ENCODE data around the gene TMIGD2. TPM values are rescaled to one million over a fixed set of nuclear protein-coding genes. Genes with fewer than 3 reads are reported as not detected.
"Not testable (repeated sequence)": the region's sequence is repeated elsewhere in the genome, so short reads cannot be mapped to it uniquely, and the experiment has no call there.

The TMIGD2 gene
- total and polyA plus RNA-seq, 2 donors from 2014 or later = 0.47 TPM; not detected in 1

DNA sequence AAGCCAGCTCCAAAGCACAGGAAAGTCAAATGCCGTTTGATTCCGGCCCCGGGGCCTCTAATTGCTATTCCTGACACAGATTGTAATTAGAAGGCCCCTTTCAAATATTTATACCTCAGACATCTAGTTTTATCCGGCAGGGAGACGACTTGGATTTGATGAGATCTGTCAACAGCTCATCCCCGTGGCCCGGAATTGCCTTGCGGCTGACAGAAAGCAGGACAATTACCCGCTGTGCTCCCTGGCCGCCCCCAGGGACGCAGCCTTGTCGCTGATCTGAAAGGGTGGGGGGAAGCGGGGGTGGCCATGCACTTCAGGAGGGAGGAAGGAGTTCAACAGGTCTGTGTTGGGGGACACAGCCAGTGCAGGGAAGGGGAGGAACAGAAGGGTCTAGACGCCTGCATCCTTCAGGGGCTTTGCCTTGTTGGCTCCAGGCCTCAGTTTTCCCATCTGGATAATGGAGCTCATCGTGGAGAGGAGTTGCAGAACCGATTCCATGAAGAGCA, 24.9 kb downstream of the TMIGD2 start:
- TF ChIP-seq, protein P1, sequence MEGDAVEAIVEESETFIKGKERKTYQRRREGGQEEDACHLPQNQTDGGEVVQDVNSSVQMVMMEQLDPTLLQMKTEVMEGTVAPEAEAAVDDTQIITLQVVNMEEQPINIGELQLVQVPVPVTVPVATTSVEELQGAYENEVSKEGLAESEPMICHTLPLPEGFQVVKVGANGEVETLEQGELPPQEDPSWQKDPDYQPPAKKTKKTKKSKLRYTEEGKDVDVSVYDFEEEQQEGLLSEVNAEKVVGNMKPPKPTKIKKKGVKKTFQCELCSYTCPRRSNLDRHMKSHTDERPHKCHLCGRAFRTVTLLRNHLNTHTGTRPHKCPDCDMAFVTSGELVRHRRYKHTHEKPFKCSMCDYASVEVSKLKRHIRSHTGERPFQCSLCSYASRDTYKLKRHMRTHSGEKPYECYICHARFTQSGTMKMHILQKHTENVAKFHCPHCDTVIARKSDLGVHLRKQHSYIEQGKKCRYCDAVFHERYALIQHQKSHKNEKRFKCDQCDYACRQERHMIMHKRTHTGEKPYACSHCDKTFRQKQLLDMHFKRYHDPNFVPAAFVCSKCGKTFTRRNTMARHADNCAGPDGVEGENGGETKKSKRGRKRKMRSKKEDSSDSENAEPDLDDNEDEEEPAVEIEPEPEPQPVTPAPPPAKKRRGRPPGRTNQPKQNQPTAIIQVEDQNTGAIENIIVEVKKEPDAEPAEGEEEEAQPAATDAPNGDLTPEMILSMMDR (IDR thresholded peaks at IDR 0.05; ENCODE audit: borderline replicate concordance, extremely low read depth, insufficient read depth) = no peak
- H3K9me3 ChIP-seq (ENCODE audit: control insufficient read depth in 2 of 3, insufficient read depth in 1 of 3, low read length in 3 of 3) = no peaks in the 10 kb centered on the region
- no peak overlapping the region for H3K4me3 ChIP-seq (ENCODE audit: low read length in 3 of 3)
- no peak for FAIRE-seq
- H3K27me3 ChIP-seq (ENCODE audit: control insufficient read depth, insufficient read depth, low read length) = no peaks in the 10 kb centered on the region
- no peak overlapping the region for H3K9ac ChIP-seq (ENCODE audit: low read length in 3 of 3)
- peak in 1 of 5 donors; percentile 59 for DNase-seq
- no peaks in the 10 kb centered on the region for H3K36me3 ChIP-seq (ENCODE audit: control insufficient read depth in 2 of 3, insufficient read depth in 3 of 3, low read length in 3 of 3)
- intact Hi-C loops (cut with DNase I) = no loop called here
- H3K4me1 ChIP-seq (ENCODE audit: control insufficient read depth in 2 of 3, insufficient read depth in 2 of 3, low read depth in 1 of 3, low read length in 3 of 3) = no peaks in the 10 kb centered on the region
- H3K27ac ChIP-seq (ENCODE audit: low read depth in 2 of 2, low read length in 2 of 2) = no peak overlapping the region

DNA sequence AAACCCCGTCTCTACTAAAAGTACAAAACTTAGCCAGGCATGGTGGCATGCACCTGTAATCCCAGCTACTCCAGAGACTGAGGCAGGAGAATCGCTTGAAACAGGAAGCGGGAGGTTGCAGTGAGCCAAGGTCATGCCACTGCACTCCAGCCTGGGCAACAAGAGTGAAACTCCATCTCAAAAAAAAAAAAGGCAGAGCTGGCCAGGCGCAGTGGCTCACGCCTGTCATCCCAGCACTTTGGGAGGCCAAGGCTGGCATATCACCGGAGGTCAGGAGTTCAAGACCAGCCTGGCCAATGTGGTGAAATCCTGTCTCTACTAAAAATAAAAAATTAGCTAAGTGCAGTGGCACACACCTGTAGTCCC, 27.9 kb downstream of the TMIGD2 start:
- H3K27ac ChIP-seq (ENCODE audit: low read depth in 2 of 2, low read length in 2 of 2); FAIRE-seq; H3K4me3 ChIP-seq (ENCODE audit: low read length in 3 of 3); H3K27me3 ChIP-seq (ENCODE audit: control insufficient read depth, insufficient read depth, low read length); H3K4me1 ChIP-seq (ENCODE audit: control insufficient read depth in 2 of 3, insufficient read depth in 2 of 3, low read depth in 1 of 3, low read length in 3 of 3); DNase-seq; H3K9me3 ChIP-seq (ENCODE audit: control insufficient read depth in 2 of 3, insufficient read depth in 1 of 3, low read length in 3 of 3); H3K9ac ChIP-seq (ENCODE audit: low read length in 3 of 3); H3K36me3 ChIP-seq (ENCODE audit: control insufficient read depth in 2 of 3, insufficient read depth in 3 of 3, low read length in 3 of 3); intact Hi-C loops (cut with DNase I): not testable (repeated sequence)

DNA sequence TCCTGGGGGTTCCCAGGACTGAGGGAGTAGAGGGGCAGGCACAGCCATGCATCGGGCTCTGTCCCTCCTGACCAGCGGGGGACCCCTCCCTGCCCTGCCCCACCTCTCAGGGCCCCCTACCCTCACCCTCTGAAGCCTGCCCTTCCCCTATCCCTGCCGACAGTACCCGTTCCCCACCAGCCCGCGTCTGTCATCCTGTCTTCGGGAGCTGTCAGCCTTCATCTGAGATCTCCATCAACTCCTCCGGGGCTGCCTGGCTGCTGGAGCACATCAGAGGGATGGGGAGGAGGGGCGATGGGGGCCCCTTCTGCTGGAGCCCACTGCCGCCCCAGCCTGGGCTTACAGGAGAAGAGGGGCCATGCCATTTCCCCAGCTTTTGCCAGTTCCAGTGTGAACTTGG, 29.3 kb downstream of the TMIGD2 start:
- intact Hi-C loops (cut with DNase I) = no loop called here
- Histone ChIP-seq H3K9me3 (ENCODE audit: control insufficient read depth in 2 of 3, insufficient read depth in 1 of 3, low read length in 3 of 3) (no peaks in the 10 kb centered on the region), H3K4me3 (ENCODE audit: low read length in 3 of 3) (no peak overlapping the region), H3K36me3 (ENCODE audit: control insufficient read depth in 2 of 3, insufficient read depth in 3 of 3, low read length in 3 of 3) (peaks cover 0 to 6% (median 5%) of the 10 kb centered on the region in 3 donors), H3K9ac (ENCODE audit: low read length in 3 of 3) (no peak overlapping the region), H3K4me1 (ENCODE audit: control insufficient read depth in 2 of 3, insufficient read depth in 2 of 3, low read depth in 1 of 3, low read length in 3 of 3) (no peaks in the 10 kb centered on the region), H3K27ac (ENCODE audit: low read depth in 2 of 2, low read length in 2 of 2) (no peak overlapping the region), H3K27me3 (ENCODE audit: control insufficient read depth, insufficient read depth, low read length) (no peaks in the 10 kb centered on the region)
- DNase-seq (no peak), FAIRE-seq (no peak)
- TF ChIP-seq, protein P1 (IDR thresholded peaks at IDR 0.05; ENCODE audit: borderline replicate concordance, extremely low read depth, insufficient read depth) = no peak

DNA sequence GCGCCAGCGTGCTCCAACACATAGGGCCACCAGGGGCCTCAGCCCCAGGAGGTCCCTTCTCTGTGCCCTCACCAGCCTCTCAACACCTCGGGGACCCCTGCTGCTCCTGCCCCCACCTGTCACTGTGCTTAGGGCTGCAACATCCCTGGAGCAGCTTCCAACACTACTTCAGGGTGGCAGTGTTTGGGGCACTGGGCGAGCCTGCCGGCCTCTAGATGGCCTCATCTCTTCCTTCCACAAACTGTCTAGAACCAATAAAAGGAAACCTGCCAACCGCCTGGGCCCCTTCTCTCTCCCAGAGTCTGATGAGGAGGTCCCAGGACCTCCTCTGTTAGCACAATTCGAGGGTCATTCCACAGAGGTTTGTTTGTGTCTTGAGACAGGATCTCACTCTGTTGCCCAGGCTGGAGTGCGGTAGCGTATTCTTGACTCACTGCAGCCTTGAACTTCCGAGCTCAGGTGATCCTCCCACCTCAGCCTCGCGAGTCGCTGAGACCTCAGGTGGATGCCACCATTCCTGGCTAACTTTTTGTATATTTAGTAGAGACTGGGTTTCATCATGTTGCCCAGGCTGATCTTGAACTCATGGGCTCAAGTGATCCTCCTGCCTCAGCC, 33.3 kb downstream of the TMIGD2 start:
- peak overlapping the region; percentile 38 to 47 for H3K27ac ChIP-seq (ENCODE audit: low read depth in 2 of 2, low read length in 2 of 2)
- DNase-seq (no peak), FAIRE-seq (no peak)
- no peak overlapping the region for H3K4me3 ChIP-seq (ENCODE audit: low read length in 3 of 3)
- no peaks in the 10 kb centered on the region for H3K4me1 ChIP-seq (ENCODE audit: control insufficient read depth in 2 of 3, insufficient read depth in 2 of 3, low read depth in 1 of 3, low read length in 3 of 3)
- intact Hi-C loops (cut with DNase I) = no loop called here
- no peaks in the 10 kb centered on the region for H3K9me3 ChIP-seq (ENCODE audit: control insufficient read depth in 2 of 3, insufficient read depth in 1 of 3, low read length in 3 of 3)
- H3K36me3 ChIP-seq (ENCODE audit: control insufficient read depth in 2 of 3, insufficient read depth in 3 of 3, low read length in 3 of 3) = peaks cover 3 to 12% (median 12%) of the 10 kb centered on the region in 3 donors
- TF ChIP-seq, protein P1 (IDR thresholded peaks at IDR 0.05; ENCODE audit: borderline replicate concordance, extremely low read depth, insufficient read depth) = no peak
- no peak overlapping the region for H3K9ac ChIP-seq (ENCODE audit: low read length in 3 of 3)
- H3K27me3 ChIP-seq (ENCODE audit: control insufficient read depth, insufficient read depth, low read length) = no peaks in the 10 kb centered on the region

Data from kidney (tissue), 14 donors.